HPDE6-E6E7 (cell line): Measurements from ENCODE around the gene ADCY4.
A peak's percentile ranks its signal among the peaks of the same experiment; 100 is the strongest.
"Not testable (repeated sequence)": the region's sequence is repeated elsewhere in the genome, so short reads cannot be mapped to it uniquely, and the experiment has no call there.

Experiments used
- DNase-seq: peaks from one replicate; pipeline ENCODE4 v3.0.0; 2011; ENCODE audit warnings: missing footprints; ENCODE audit errors: extremely low spot score

Gene ADCY4

DNA sequence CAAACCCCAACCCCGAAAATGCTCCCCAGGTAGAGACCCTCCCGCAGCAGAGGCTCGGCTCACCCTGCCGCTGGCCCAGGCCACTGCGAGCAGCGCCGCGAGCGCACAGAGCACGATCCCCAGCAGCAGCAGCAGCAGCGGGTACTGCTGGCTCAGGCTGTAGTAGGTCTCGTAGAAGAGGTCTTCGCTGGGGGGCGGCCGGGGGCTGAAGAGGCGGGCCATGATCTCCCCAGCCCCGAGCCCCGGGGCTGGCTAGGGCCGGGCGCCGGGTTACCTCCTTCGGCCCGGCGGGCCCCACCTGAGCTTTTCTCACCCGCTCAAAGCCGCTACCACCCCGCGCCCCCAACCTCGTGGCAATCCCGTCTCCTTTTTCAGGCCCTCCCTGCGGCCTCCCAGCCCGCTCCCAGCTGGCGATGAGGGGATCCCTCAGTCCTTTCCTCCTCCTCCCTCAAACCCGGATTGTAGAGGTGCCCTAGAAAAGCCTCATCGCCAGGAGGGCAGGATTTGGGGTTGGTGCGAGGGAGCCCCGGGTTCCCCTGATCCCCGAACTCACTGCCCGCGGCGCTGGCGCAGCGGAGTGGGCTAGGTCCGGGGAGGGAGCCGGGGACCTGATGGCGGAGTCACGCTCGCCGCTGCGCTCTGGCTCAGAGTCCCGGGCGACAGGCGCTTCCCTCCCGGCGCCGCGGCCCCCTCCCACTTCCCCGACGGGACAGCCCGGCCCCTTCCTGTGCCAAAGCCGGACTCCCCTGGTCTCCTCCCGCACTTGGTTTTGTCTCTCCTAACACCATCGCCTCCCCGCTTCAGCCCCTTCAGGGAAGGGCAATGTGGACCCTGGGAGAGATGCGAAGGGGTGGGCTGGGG lies at the start of gene ADCY4:
TSS of gene ADCY4 (minus strand) at position 641 of the 861 bp plus-strand sequence. CDS start at position 222, 419 bp downstream.
- DNase-seq = no peak

DNA sequence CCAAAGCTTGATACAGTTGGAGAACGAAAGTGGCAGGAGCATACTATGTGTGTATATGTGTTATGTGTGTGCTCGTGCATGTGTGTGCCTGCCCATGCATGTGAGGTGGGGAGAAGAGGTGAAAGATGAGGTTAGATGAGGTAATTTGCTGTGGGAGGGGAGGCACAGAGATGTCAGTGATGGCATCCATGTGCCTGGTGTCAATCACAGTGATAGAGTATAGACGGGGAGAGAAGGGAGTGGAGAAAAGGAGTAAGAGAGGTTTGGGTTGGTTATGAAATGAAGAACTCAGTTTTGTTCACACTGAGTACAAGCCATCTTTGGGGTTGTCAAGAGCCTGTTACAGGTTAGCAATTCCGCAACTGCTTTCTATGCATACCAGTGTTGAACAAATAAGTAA lies 49.3 kb upstream of the ADCY4 start:
- DNase-seq = no peak

GRCh38 chr14:24382064-24382371 lies 47.1 kb upstream of the ADCY4 start:
- no peak for DNase-seq

- no peak for DNase-seq
Observed at GRCh38 chr14:24381363-24382063, 46.6 kb upstream of the ADCY4 start.

- DNase-seq = no peak
Observed at GRCh38 chr14:24379907-24380730, 45.2 kb upstream of the ADCY4 start.

DNA sequence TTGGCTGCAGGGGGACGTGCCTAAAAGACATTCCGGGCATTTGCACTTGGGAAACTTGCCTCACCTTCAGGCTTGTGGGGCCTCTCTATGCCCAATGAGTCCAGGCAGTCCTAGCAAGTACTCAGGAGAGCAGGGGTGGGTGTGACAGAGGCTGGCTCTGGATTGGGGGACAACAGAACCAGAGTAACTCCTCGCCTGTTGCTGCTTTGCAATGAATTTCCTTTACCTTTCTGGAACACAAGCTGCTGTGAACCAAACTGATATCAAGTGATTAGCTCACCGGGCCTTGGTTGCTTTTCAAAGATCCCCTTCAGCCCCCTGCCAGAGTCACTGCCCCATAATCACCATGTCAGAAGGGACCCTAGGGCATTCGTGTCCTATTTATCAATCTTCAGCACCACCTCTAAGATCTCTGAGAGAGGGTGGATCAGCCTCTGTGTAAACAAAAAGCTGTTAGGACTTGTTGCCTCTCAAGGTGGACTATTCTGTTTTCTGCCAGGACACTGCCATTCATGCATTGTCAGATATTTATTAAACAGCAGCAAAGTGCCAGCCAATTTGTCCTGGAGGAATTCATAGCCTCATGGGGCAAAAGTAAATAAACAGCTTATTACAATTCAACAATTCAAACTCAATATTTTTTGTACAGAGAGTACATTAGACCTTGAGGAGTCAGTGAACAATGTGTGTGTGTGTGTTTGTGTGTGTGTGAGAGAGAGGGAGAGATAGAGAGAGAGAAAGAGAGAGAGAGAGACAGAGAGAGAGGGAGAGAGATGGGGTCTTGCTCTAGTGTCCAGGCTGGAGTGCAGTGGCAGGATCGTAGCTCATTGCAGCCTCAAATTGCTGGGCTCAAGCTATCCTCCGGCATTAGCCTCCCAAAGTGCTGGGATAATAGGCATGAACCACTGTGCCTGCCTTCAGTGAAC lies 44.4 kb upstream of the ADCY4 start:
- DNase-seq = peak; percentile 45

DNA sequence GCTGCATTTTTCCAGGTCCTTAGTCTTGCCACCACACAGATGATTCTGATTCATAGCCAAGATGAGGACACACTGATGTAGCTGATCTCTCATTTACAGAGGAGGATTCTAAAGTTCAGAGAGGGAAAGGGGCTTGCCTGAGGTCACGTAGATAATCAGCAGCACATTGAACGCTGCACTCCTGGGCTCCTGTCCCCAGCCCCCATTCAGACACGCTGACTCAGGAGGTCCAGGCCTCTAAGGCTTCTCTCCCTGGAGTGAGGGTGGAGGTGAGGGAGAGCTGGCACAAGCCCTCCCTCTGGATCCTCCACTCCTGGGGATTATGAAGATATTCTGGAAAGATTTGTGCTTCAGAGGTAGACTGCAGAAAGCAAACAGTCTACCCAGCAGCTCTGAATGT lies 43.5 kb upstream of the ADCY4 start:
- DNase-seq = no peak

GRCh38 chr14:24377657-24378056 lies 42.8 kb upstream of the ADCY4 start:
- DNase-seq = peak; percentile 45

DNA sequence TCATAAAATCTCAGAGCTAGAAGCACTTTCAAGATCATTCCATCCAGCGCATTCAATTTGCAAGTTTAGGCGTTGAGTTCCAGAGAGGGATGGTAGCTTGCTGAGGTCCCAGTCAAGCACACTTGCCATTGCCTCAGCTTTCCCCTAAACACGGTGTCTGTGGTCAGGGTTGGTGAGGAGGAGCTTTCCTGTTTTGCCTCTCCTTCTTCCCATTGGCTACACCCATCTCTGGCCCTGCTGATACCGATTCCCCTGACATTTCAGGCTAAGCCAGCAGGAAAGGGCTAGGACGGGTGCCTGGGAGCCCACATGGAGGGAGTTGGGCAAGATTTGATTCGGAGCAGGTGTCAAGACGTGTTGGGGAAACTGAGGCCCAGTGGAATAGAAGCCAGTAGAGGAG lies 42.3 kb upstream of the ADCY4 start:
- DNase-seq = no peak

DNA sequence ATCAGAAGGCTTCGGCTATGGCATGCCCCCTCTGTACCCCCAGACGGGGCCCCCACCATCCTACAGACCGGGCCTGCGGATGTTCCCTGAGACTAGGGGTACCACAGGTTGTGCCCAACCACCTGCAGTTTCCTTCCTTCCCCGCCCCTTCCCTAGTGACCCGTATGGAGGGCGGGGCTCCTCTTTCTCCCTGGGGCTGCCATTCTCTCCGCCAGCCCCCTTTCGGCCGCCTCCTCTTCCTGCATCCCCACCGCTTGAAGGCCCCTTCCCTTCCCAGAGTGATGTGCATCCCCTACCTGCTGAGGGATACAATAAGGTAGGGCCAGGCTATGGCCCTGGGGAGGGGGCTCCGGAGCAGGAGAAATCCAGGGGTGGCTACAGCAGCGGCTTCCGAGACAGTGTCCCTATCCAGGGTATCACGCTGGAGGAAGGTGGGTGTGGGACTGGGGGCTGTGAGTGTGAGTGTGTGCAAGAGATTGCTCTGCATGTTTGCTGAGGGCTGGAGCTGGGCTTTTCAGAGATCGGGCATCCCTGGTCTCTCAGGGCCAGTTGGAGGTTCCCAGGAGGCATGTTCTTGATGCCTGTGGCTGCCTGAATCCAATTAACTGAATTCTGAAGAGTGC lies 41.7 kb upstream of the ADCY4 start:
- DNase-seq = no peak

- no peak for DNase-seq
Observed at GRCh38 chr14:24372701-24373416, 38.0 kb upstream of the ADCY4 start.

GRCh38 chr14:24371605-24372004 lies 36.7 kb upstream of the ADCY4 start:
- DNase-seq = not testable (repeated sequence)

GRCh38 chr14:24370748-24371147 lies 35.9 kb upstream of the ADCY4 start:
- DNase-seq = no peak

DNA sequence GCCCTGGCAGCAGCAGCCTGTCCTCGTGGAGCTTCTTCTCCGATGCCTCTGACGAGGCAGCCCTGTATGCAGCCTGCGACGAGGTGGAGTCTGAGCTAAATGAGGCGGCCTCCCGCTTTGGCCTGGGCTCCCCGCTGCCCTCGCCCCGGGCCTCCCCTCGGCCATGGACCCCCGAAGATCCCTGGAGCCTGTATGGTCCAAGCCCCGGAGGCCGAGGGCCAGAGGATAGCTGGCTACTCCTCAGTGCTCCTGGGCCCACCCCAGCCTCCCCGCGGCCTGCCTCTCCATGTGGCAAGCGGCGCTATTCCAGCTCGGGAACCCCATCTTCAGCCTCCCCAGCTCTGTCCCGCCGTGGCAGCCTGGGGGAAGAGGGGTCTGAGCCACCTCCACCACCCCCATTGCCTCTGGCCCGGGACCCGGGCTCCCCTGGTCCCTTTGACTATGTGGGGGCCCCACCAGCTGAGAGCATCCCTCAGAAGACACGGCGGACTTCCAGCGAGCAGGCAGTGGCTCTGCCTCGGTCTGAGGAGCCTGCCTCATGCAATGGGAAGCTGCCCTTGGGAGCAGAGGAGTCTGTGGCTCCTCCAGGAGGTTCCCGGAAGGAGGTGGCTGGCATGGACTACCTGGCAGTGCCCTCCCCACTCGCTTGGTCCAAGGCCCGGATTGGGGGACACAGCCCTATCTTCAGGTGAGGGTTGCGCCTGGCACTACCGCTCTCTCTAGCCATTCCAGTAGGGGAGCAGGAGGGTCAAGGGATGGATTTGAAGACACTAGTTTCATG lies 35.2 kb upstream of the ADCY4 start:
- no peak for DNase-seq

- no peak for DNase-seq
Observed at GRCh38 chr14:24369463-24369862, 34.6 kb upstream of the ADCY4 start.

DNA sequence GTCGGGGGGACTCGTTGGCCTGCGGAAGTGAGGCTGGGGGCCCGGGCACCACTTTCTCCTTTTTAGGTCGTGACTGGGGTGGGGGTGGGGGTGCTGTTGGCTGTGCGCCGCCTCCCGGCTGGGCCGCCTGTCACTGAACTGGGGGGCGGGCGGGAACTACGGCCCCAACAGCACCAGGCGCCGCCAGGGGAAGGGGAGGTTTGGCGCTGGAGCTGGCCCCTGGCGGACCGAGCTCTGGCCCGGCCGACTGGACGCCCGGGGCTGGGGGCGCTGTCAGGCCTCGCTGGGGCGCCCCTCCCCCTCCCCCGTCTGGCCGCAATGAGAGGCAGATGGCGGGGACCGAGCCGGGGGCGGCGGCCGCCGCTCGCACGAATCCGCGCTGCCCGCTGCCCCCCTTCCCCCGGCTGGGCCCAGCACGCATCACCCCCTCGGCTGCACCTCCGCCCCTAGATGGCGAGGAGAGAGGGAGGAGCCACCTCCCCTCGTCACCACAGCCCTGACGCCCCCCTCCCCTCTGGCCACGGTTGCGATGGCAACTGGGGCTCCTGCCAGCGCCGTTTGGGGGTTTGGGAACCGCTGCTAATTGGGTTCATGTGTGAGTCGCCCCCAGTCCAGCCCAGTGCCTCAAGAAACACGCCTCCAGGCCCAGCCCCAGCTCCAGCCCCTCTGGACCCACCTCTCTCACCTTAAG lies 33.8 kb upstream of the ADCY4 start:
- DNase-seq = no peak

GRCh38 chr14:24368212-24368561 lies 33.3 kb upstream of the ADCY4 start:
- DNase-seq = no peak

GRCh38 chr14:24367514-24368211 lies 32.8 kb upstream of the ADCY4 start, which contains the start of gene NFATC4:
Gene NFATC4 (plus strand): TSS chr14:24368184. CDS start chr14:24368341, 157 bp downstream.
- DNase-seq = no peak
